K562 treated with DMSO at 1 percent for 24 hours (cell line): ENCODE data around the gene WDR19. TPM values are rescaled to one million over a fixed set of nuclear protein-coding genes. Genes with fewer than 3 reads are reported as not detected.

Experiments
- total RNA-seq: library from RNA; unstranded; fragments of 300-600 nt; gene quantifications from 2 replicates; pipeline ENCODE4 v1.2.3, GENCODE V29; 2022; ENCODE audit warnings: low read depth; ENCODE audit not compliant: insufficient read depth

Gene WDR19
- 13.7 and 15.0 TPM in 2 replicates for total RNA-seq

DNA sequence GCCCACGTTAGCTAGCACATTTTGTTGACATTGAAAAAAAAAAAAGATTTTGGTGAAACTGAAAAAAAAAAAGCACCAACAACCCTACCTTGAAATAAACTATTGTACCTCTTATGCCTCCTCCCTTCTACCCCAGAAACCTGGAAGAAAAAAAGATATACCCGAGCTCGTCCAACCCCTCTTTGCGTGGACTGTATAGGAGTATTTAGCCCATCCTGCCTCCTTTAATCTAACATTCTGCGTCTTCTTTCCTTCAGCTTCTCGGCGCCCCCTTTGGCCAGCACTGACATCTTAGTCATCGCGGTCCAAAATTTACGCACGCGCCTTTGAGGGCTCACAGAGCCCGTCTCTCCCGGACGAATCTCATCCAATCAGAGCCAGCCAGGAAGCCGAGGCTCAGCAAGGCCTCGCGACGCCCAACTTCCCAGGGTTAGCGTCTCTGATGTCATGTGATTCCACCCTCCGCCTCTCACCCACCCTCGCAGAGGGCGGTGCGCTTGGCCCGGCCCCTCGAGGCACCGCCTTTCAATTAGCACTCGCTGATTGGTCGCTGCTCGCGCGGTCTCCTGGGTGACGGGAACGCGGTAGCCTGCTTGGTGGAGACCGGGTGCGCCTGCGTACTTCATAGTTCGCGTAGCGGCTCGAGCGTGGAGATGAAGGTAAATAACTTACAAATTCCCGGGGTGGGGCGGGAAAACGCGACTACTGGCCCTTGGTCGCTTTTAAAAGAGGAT lies at the start of gene WDR19:
Gene WDR19 (plus strand): TSS at position 625 of the 734 bp plus-strand sequence. CDS start 29 bp downstream, at position 654.

Other genes starting within 250 kb of the WDR19 start
- 1.8 and 2.5 TPM in 2 replicates for gene TMEM156, start 150.1 kb upstream of the WDR19 start, total RNA-seq
- gene KLHL5, start 120.3 kb upstream of the WDR19 start, total RNA-seq: 32.3 and 37.2 TPM in 2 replicates
- 34.5 and 45.0 TPM in 2 replicates for gene RFC1, start 183.8 kb downstream of the WDR19 start, total RNA-seq
- not detected in 2 replicates for gene KLB, start 224.4 kb downstream of the WDR19 start, total RNA-seq